GM18505 (cell line): ENCODE data around the gene IL1RL1.
A peak's percentile ranks its signal among the peaks of the same experiment; 100 is the strongest.

ENCODE experiments used
- ATAC-seq: cut with Tn5 transposase; IDR thresholded peaks from one replicate; pipeline ENCODE4 v1.9.1; 2021; ENCODE audit not compliant: unreplicated experiment
- POLR2A ChIP-seq: IDR thresholded peaks from 4 replicates; pipeline ENCODE4 v1.6.1; 2011; ENCODE audit warnings: borderline replicate concordance; ENCODE audit not compliant: insufficient read depth, insufficient read length; ENCODE audit errors: extremely low read depth

The IL1RL1 gene

DNA sequence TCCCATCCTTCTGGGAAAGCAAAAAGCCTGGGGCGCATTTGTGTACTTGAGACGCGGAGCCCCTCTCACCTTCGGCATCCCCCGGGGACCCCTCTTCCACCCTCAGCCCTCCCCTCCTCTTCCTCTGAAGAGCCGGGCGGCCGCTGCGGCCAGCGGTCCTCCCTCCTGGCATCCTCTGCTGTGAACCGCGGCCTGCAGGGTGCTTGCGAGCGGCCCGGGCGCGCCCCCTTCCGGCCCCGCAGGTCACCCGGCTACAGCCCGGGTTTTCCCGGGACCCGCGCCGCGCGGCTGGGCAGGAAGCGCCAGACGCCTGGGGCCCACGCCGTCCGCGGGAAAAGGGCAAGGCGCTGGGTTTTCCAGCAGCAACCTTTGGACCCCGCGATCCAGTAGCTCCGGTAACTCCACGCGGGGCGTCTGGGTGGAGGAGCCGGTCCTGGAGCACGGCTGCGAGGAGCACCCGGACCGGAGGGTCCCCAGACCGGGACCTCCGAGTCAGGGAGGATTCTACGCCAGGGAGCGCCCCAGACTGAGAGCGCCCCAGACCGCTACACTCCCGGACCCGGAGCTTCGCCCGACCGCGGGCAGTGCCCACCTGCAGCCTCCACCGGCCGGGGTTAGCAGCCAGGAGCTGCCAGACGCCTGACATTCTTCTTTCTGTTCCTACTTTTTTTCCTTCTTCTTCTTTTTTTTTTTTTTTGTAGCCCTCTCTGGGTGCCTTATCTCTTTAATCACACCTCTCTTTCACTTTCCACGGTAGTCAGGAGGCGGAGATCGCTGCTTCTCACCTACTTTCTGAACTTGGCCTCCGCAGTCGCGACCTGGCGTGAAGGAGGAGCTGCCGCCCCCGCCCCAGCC, 44.4 kb downstream of the IL1RL1 start, which contains the start of gene IL18R1:
Gene IL18R1, plus strand, starts transcription at position 271 of the 855 bp plus-strand sequence. CDS start 6,865 bp downstream, outside the sequence.
- peak; percentile 56 for TF ChIP-seq POLR2A
- peak; percentile 93 for ATAC-seq

DNA sequence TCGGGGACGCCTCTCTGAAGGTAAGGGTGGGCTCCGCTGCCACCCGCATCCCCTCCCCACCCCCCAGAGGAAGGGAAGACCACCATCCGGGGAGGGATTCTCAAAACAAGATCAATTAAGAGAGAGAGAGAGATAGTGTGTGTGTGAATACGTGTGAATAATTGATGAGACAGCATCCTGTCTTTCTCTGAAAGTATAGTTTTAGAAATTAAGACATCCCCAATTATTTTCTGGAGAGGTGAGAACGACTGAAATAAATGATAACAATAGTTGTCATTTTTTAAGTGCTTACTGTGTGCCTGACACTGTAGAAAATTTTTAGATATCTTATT, 45.0 kb downstream of the IL1RL1 start:
- no peak for TF ChIP-seq POLR2A
- ATAC-seq, result peak; percentile 5

DNA sequence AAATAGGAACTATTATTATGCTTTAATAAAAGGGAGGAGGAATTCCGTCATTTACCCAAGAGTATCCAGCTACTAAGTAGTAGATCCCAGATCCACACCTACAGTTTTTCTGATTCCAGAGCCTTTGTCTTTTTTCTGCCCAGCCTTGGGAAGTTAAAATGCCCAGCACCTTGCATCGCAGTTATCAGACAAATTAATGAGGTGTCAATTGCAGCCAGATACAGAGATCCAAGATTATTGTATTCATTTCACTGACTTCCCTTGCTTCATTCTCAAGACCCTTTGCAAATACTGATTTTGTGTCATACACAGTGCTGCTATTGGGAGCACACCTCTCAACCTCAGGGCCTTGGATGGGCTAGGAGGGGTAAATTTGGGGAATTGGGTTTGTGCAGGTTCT, 45.4 kb downstream of the IL1RL1 start:
- no peak for TF ChIP-seq POLR2A
- ATAC-seq, result no peak

DNA sequence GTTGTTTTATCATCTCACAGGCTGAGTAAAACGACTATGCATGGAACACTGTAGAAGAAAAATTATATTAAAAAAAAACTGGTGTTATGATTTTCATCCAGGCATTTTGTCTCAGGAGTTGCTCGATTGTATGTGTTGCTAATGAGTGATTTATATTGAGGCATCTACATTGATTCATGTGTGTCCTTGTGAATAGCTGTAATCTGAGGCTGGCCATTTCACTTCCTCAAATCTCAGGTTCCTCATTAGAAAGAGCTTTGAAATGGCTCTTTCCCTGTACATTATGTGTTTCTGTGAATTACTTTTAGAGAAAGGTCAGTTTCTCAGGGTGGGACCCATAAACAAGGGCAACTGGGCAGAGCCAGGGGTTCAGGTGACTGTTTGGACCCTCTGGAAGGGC, 46.6 kb downstream of the IL1RL1 start:
- TF ChIP-seq POLR2A, result no peak
- ATAC-seq, result peak; percentile 30

DNA sequence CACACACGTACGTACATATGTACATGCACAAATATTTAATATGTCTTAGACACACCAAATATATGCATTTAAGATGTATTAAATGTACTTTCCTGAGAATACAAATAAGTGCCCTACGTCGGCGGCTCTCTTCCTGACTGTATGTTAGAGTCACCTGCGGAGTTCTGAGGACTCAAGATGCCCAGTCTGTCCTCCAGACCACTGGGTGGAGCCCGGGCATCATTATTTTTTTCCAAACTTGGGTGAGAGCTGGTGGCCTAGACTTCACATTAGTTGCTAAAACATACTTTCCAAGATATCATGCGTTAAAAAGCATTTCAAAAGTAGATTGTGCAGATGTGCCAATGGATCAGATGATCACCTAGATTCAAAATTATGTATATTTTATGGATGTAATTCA, 47.1 kb downstream of the IL1RL1 start:
- TF ChIP-seq POLR2A, result no peak
- ATAC-seq, result no peak

DNA sequence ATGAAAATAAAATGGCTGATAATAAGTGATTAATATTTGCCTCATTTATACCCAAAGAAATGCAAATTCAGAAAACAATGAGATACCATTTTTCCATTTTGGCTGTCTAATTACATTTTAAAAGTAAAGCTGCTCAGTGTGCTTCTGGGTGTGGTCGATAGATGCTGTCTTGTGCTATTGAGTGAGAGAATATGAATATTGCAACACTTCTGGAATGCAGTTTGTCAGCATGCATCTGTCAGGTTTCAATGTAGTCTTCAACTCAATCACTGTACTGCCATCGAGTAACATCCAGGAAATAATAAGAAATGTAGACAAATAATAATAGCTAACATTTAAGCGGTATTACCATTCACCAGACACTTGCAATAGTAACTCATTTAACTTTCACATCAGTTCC, 48.2 kb downstream of the IL1RL1 start:
- ATAC-seq, result no peak
- TF ChIP-seq POLR2A, result no peak

DNA sequence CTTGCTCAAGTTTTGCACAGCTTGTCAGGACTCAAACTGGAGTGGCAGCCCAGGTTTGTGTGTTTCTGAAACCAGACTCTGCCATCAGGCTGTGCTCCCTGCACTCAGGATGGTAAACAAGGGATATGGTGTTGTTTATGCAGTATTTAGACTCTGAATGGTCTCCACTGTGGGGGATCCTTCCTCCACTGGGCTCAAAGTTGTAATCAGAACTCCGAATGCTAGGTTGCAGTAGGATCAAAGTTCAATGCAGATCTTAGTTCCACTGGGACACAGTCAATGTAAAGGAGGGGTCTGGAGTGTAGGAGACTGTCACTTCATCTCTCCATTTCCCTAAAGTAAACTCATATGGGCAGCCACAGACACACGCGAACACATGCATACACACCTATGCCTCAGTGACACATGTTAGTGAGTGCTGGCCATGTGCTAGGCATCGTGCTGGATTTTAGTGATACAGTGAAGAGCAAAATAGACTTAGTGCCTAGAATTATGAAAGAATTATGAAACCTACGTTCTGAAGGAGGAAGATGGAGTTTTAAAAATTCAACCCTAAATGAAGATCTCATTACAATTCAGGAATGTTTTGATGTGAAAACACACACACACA, 50.4 kb downstream of the IL1RL1 start:
- no peak for ATAC-seq
- no peak for TF ChIP-seq POLR2A

DNA sequence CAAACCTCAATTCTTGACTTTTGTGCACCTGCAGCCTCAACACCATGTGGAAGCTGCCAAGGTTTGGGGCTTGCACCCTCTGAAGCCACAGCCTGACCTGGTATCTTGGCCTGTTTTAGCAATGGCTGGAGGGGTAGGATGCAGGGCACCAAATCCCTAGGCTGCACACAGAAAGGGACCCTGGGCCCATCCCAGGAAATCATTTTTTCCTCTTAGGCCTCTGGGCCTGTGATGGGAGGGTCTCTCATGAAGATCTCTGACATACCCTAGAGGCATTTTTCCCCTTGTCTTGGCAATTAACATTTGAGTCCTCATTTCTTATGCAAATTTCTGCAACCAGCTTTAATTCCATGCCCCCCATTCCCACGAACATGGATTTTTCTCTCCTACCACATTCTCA, 54.4 kb downstream of the IL1RL1 start:
- no peak for ATAC-seq
- no peak for TF ChIP-seq POLR2A

DNA sequence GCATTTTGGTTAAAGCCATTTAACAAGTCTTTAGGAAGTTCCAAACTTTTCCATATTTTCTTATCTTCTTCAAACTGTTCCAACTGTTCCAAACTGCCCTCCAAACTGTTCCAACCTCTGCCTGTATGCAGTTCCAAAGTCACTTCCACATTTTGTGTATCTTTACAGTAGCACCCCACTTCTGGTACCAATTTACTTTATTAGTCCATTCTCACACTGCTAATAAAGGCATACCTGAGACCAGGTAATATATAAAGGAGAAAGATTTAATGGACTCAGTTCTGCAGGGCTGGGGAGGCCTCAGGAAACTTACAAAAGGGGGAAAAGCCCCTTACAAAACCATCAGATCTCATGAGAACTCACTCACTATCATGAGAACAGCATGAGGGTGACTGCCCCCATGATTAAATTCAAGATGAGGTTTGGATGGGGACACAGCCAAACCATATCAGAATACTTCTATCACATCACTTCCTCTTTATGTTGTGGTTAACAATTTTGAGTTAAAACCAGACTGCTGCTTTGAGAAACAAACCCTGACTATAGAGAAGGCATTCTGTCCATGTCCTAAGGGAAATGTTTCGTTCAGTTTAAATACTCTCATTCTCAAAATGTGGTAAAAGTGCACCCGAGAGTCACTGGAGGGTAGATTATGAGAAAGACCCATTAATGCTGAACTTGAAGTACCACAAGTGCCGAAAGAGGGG, 55.2 kb downstream of the IL1RL1 start:
- ATAC-seq, result peak; percentile 71

DNA sequence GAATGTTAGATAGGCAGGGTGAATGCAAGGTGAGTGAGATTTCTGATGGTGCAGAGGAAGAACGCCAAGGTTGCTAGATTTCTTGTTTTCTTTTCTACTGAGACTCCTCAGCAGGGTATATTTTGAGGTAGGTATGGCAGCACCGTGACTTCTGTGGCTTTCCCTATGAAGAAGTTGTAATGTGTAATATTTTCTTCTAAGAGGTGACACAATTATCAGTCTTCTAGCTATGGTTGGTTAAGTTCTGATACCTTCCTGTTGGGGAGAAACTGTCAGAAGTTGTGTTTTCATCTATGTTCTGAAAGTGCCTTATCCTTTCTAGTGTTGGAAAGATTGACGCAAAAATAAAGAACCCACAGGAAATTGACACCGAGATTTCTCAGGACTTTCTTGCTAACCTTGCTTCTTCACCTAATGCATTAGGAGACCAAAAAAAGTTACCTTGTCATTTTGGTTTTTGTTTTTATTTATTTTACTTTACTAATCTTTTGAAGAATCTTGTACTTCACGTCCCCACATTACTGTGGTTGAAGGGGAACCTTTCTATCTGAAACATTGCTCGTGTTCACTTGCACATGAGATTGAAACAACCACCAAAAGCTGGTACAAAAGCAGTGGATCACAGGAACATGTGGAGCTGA, 56.1 kb downstream of the IL1RL1 start:
- peak; percentile 55 for ATAC-seq
- no peak for TF ChIP-seq POLR2A

More for the DNA sequence above, 55.2 kb downstream of the IL1RL1 start:
- no peak for TF ChIP-seq POLR2A

DNA sequence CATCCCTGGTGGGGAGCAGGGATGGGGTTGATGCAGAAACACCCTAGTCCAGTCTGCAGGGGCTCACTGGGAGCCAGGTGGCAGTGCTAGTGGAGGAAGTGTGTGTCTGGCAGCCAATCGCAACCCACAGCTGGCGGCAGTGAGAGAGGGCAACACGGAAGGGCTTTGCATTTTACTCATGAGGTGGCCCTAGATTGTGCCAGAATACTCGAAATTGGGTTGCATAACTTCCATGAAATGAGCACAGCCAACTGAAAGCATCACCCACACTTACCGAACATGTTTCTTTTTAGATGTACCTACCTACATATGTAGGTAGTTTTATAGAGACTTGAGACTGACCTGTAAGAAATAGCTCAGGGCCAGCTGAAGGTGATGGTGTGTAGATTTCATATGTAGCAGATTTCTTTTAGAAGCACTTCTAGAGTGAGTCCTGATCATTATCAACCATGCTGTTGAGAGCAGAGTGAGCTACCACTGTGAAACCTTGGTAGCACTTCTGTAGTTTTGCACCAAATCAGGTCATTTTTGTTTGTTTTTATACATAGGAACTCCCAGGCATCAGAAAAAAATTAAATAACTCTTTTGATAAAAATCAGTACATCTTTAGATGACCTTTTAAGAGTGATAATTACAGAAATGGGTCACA, 57.2 kb downstream of the IL1RL1 start:
- no peak for ATAC-seq
- TF ChIP-seq POLR2A, result no peak

DNA sequence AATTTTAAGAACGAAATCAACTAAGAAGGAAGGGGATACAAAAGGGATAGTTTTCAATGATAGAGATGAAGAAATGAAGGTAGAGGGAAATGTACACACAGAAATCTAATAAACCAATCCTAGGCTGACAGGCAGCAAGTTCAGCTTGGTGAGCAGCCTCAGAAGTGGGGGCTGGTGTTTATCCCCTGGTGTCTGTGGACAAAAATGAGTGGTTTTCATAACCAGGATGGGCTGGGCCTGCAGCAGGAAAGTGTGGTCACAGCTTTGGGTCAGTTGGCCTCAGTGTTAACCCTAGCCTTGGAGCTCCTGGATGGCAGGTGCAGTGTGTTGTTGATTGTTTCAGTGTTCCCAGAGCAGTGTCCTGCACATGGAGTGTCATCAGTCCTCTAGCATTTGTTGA, 58.5 kb downstream of the IL1RL1 start:
- ATAC-seq, result no peak
- no peak for TF ChIP-seq POLR2A
